B cell (primary cell): Measurements from ENCODE around the gene MAP4K5.

Experiments
- CTCF ChIP-seq: fragments of 200-600 bp; IDR thresholded peaks from one replicate; pipeline ENCODE4 v1.8.0; 2022; ENCODE audit warnings: antibody characterized with exemption, mild to moderate bottlenecking
- EZH2 ChIP-seq: IDR thresholded peaks from 2 replicates; pipeline ENCODE4 v1.6.1; 2012; ENCODE audit warnings: borderline replicate concordance, low read depth, mild to moderate bottlenecking, moderate library complexity, low read length; ENCODE audit not compliant: insufficient read depth, poor library complexity, severe bottlenecking

GRCh38 chr14:50389668-50390441 is 142.5 kb downstream of the MAP4K5 start:
- TF ChIP-seq CTCF (no peak), EZH2 (no peak)
